IPS-NIHi11 (cell line): ENCODE results near the gene RYK.
"Not testable (repeated sequence)": the region's sequence is repeated elsewhere in the genome, so short reads cannot be mapped to it uniquely, and the experiment has no call there.

Experiments used
- DNase-seq: peaks from one replicate; pipeline ENCODE4 v3.0.0; 2012; ENCODE audit warnings: mixed read lengths, low spot score

Gene RYK

GRCh38 chr3:134250717-134251220, at the start of gene RYK:
TSS of gene RYK (minus strand) at chr3:134250859. CDS start at chr3:134250654, 205 bp downstream.
- peak; percentile 92 for DNase-seq

- DNase-seq = no peak
These were observed 49.2 kb upstream of the RYK start for GRCh38 chr3:134299888-134300206.

- no peak for DNase-seq
These were observed 48.7 kb upstream of the RYK start for GRCh38 chr3:134299185-134299887.

GRCh38 chr3:134298249-134298648, 47.6 kb upstream of the RYK start:
- no peak for DNase-seq

GRCh38 chr3:134296616-134297015, 46.0 kb upstream of the RYK start:
- no peak for DNase-seq

- no peak for DNase-seq
These were observed 45.3 kb upstream of the RYK start for GRCh38 chr3:134295930-134296329.

GRCh38 chr3:134294302-134295280, 43.9 kb upstream of the RYK start:
- no peak for DNase-seq

GRCh38 chr3:134291319-134292254, 40.9 kb upstream of the RYK start:
- no peak for DNase-seq

- no peak for DNase-seq
These were observed 36.9 kb upstream of the RYK start for GRCh38 chr3:134287512-134287911.

GRCh38 chr3:134284438-134284837, 33.8 kb upstream of the RYK start:
- DNase-seq = no peak

- no peak for DNase-seq
These were observed 32.0 kb upstream of the RYK start for GRCh38 chr3:134282659-134283047.

- no peak for DNase-seq
These were observed 31.4 kb upstream of the RYK start for GRCh38 chr3:134281912-134282658.

- no peak for DNase-seq
These were observed 28.8 kb upstream of the RYK start for GRCh38 chr3:134279466-134279865.

- no peak for DNase-seq
These were observed 26.5 kb upstream of the RYK start for GRCh38 chr3:134277066-134277660.

- no peak for DNase-seq
These were observed 25.4 kb upstream of the RYK start for GRCh38 chr3:134276086-134276485.

- not testable (repeated sequence) for DNase-seq
These were observed 24.5 kb upstream of the RYK start for GRCh38 chr3:134275110-134275509.

GRCh38 chr3:134274571-134274970, 23.9 kb upstream of the RYK start:
- no peak for DNase-seq

GRCh38 chr3:134267996-134268395, 17.3 kb upstream of the RYK start:
- DNase-seq = no peak

GRCh38 chr3:134260987-134261386, 10.3 kb upstream of the RYK start:
- DNase-seq = no peak

GRCh38 chr3:134258761-134259347, 8.2 kb upstream of the RYK start:
- no peak for DNase-seq
